ENCODE results near the gene PUS7. TPM values are rescaled to one million over a fixed set of nuclear protein-coding genes. Genes with fewer than 3 reads are reported as not detected.

PUS7 gene
- total and polyA plus RNA-seq, 2 of the 8 experiments (the other 6 are each of a cell fraction or from before 2014, with no cell fraction given): 18.9 to 65.2 TPM

DNA sequence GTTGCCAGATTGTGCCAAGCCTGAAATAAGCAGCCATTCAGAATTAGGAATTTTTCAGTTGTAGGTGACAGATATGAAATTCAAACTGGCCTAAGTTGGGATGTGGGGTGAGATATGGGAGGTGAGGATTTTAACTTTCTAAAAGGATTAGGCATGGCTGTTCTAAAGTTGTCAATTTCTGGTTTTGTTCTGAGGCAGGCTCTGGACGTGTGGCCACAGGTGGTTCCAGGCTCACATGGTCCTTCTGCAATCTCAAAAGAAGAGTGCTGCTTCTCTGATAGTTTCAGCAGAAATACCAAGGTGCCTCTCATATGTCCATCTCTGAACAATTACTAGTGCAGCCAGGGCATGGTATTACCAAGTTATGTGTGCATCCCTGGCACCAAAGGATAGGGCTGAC is 37.9 kb upstream of the PUS7 start:
- POLR2A ChIA-PET (ENCODE audit: partially characterized antibody): no interaction called here
- TF ChIP-seq, protein P1, sequence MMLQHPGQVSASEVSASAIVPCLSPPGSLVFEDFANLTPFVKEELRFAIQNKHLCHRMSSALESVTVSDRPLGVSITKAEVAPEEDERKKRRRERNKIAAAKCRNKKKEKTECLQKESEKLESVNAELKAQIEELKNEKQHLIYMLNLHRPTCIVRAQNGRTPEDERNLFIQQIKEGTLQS (IDR thresholded peaks at IDR 0.05; ENCODE audit: insufficient read depth, low read depth, low read length): no peak
- no peak for TF ChIP-seq RFX5 (IDR thresholded peaks at IDR 0.05; ENCODE audit: borderline replicate concordance, low read depth, low read length)
- TF ChIP-seq BCL11A (IDR thresholded peaks at IDR 0.05; ENCODE audit: low read depth in 2 of 2, low read length in 2 of 2): no peak
- TF ChIP-seq HDAC6 (IDR thresholded peaks at IDR 0.05; ENCODE audit: low read depth, low read length): no peak
- TF ChIP-seq, protein P2, sequence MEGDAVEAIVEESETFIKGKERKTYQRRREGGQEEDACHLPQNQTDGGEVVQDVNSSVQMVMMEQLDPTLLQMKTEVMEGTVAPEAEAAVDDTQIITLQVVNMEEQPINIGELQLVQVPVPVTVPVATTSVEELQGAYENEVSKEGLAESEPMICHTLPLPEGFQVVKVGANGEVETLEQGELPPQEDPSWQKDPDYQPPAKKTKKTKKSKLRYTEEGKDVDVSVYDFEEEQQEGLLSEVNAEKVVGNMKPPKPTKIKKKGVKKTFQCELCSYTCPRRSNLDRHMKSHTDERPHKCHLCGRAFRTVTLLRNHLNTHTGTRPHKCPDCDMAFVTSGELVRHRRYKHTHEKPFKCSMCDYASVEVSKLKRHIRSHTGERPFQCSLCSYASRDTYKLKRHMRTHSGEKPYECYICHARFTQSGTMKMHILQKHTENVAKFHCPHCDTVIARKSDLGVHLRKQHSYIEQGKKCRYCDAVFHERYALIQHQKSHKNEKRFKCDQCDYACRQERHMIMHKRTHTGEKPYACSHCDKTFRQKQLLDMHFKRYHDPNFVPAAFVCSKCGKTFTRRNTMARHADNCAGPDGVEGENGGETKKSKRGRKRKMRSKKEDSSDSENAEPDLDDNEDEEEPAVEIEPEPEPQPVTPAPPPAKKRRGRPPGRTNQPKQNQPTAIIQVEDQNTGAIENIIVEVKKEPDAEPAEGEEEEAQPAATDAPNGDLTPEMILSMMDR (IDR thresholded peaks at IDR 0.05; ENCODE audit: control extremely low read depth in 1 of 3, insufficient read depth in 1 of 3, low read depth in 1 of 3, low read length in 3 of 3): no peak
- TF ChIP-seq SAP30 (IDR thresholded peaks at IDR 0.05; ENCODE audit: insufficient read depth, insufficient replicate concordance, low read length): no peak
- TF ChIP-seq CEBPB (IDR thresholded peaks at IDR 0.05; ENCODE audit: low read depth, low read length): no peak
- TF ChIP-seq YY1 (IDR thresholded peaks at IDR 0.05; ENCODE audit: low read depth, low read length): no peak
- no peak for TF ChIP-seq HDAC2 (IDR thresholded peaks at IDR 0.05; ENCODE audit: borderline replicate concordance in 1 of 2, low read depth in 2 of 2, low read length in 2 of 2)
- TF ChIP-seq SIN3A (conservative IDR thresholded peaks at IDR 0.05 in 1 of 2, IDR thresholded peaks at IDR 0.05 in 1 of 2; ENCODE audit: low read depth in 1 of 2, low read length in 2 of 2): no peak
- no peak for TF ChIP-seq BACH1 (IDR thresholded peaks at IDR 0.05; ENCODE audit: low read length)

More for the DNA sequence above, 37.9 kb upstream of the PUS7 start:
- no peak overlapping the region for H3K56ac ChIP-seq (replicated peaks; ENCODE audit: insufficient read length, low read depth, low read length)
- H3K14ac ChIP-seq (ENCODE audit: insufficient read length): no peak overlapping the region
- H3K23ac ChIP-seq (ENCODE audit: insufficient read length): no peak overlapping the region
- H3K9ac ChIP-seq (replicated peaks in 1 of 4; ENCODE audit: extremely low read depth in 1 of 4, low read depth in 3 of 4, low read length in 3 of 4): no peak overlapping the region
- no peak overlapping the region for H2BK15ac ChIP-seq (ENCODE audit: low read length)
- peaks cover 3 to 33% (median 16%) of the 10 kb centered on the region in 4 experiments; a peak in 7 of 8 replicates for H3K36me3 ChIP-seq (ENCODE audit: control insufficient read depth in 2 of 4, insufficient read depth in 4 of 4, low read length in 3 of 4)
- FAIRE-seq (no peak), DNase-seq (ENCODE audit: low read depth in 1 of 2, low spot score in 2 of 2) (no peak)
- no peaks in the 10 kb centered on the region for H3K79me2 ChIP-seq (ENCODE audit: control insufficient read depth in 1 of 2, insufficient read depth in 2 of 2, low read length in 2 of 2)
- no peaks in the 10 kb centered on the region for H3K23me2 ChIP-seq (ENCODE audit: low read depth, low read length)
- no peaks in the 10 kb centered on the region for H3K79me1 ChIP-seq (ENCODE audit: low read depth, low read length)
- no peak overlapping the region for H3K18ac ChIP-seq (ENCODE audit: extremely low read depth, low read length)
- H3K4me1 ChIP-seq (replicated peaks in 1 of 4; ENCODE audit: control insufficient read depth in 3 of 4, insufficient read depth in 4 of 4, low read length in 3 of 4): no peaks in the 10 kb centered on the region
- no peak overlapping the region for H2BK120ac ChIP-seq (replicated peaks; ENCODE audit: low read depth, low read length)
- H4K20me1 ChIP-seq (replicated peaks in 1 of 2; ENCODE audit: control insufficient read depth in 1 of 2, insufficient read depth in 2 of 2, low read length in 2 of 2): no peaks in the 10 kb centered on the region
- H3K27ac ChIP-seq (ENCODE audit: low read depth, low read length): no peak overlapping the region
- H3K4ac ChIP-seq (replicated peaks; ENCODE audit: insufficient read length, low read depth, low read length): no peak overlapping the region
- H3K9me3 ChIP-seq (ENCODE audit: insufficient read depth in 2 of 2, low read depth in 1 of 2, low read length in 1 of 2): no peaks in the 10 kb centered on the region
- H2AFZ ChIP-seq (ENCODE audit: low read length): no peak overlapping the region
- H3K4me2 ChIP-seq (ENCODE audit: insufficient read depth in 1 of 2, low read depth in 2 of 2, low read length in 2 of 2): no peak overlapping the region
- no peak overlapping the region for H2BK20ac ChIP-seq (ENCODE audit: low read length)
- H2BK12ac ChIP-seq (ENCODE audit: low read depth, low read length): no peak overlapping the region
- 93% methylated on average over 1 of the region's 1 CpG; no CpG with 5 or more reads in 1 of the 2 experiments for WGBS, 2 experiments (ENCODE audit: extremely low coverage in 1 of 2, insufficient coverage in 1 of 2, insufficient read length in 1 of 2, insufficient replicate concordance in 2 of 2, low coverage in 1 of 2, low lambda C conversion rate in 2 of 2, missing lambda C conversion rate in 1 of 2)
- no peak overlapping the region for H2BK5ac ChIP-seq (ENCODE audit: low read depth, low read length)
- CTCF ChIA-PET (ENCODE audit: partially characterized antibody): interaction anchor here (1.0 kb wide), 1 partner anchor 423 kb away, joined by 3 read pairs; no protein-coding TSS in a partner anchor
- H4K8ac ChIP-seq (ENCODE audit: extremely low read depth, insufficient read depth, low read length): no peak overlapping the region
- no peaks in the 10 kb centered on the region for H3K27me3 ChIP-seq (replicated peaks in 1 of 4; ENCODE audit: control insufficient read depth in 3 of 4, extremely low read depth in 1 of 4, insufficient read depth in 3 of 4, low read length in 3 of 4)
- no peak overlapping the region for H2AK5ac ChIP-seq (ENCODE audit: low read depth, low read length)
- no peak overlapping the region for H4K91ac ChIP-seq (replicated peaks; ENCODE audit: insufficient read length, low read length)
- H3K4me3 ChIP-seq (ENCODE audit: extremely low read depth in 1 of 4, insufficient read depth in 2 of 4, low read depth in 3 of 4, low read length in 4 of 4): no peak overlapping the region
- no peak overlapping the region for H4K5ac ChIP-seq (ENCODE audit: insufficient read length, low read depth, low read length)
